Activated T-cell treated with anti-CD3 and anti-CD28 coated beads for 1 hour (primary cell): ENCODE data around the gene BMS1.
"Not testable (repeated sequence)": the region's sequence is repeated elsewhere in the genome, so short reads cannot be mapped to it uniquely, and the experiment has no call there.

Experiments
- DNase-seq: peaks from one replicate; pipeline ENCODE4 v3.0.0-alpha.2; 2020; ENCODE audit warnings: low read depth

The BMS1 gene

GRCh38 chr10:42785759-42786158 is 3.2 kb downstream of the BMS1 start:
- DNase-seq, result no peak

GRCh38 chr10:42790835-42791234 is 8.2 kb downstream of the BMS1 start:
- DNase-seq, result no peak

- no peak for DNase-seq
Observed at GRCh38 chr10:42795701-42796100, 13.1 kb downstream of the BMS1 start.

GRCh38 chr10:42801135-42801534 is 18.5 kb downstream of the BMS1 start:
- no peak for DNase-seq

- no peak for DNase-seq
Observed at GRCh38 chr10:42802876-42803275, 20.3 kb downstream of the BMS1 start.

GRCh38 chr10:42809676-42810075 is 27.1 kb downstream of the BMS1 start:
- DNase-seq, result no peak

- DNase-seq, result no peak
Observed at GRCh38 chr10:42812028-42812427, 29.4 kb downstream of the BMS1 start.

GRCh38 chr10:42813989-42814687 is 31.5 kb downstream of the BMS1 start:
- DNase-seq, result not testable (repeated sequence)

- not testable (repeated sequence) for DNase-seq
Observed at GRCh38 chr10:42816334-42816733, 33.7 kb downstream of the BMS1 start.

- no peak for DNase-seq
Observed at GRCh38 chr10:42816912-42817311, 34.3 kb downstream of the BMS1 start.

- not testable (repeated sequence) for DNase-seq
Observed at GRCh38 chr10:42817417-42817816, 34.8 kb downstream of the BMS1 start.

GRCh38 chr10:42826759-42827158 is 44.2 kb downstream of the BMS1 start:
- DNase-seq, result not testable (repeated sequence)

- DNase-seq, result no peak
Observed at GRCh38 chr10:42827201-42827600, 44.6 kb downstream of the BMS1 start.

GRCh38 chr10:42828391-42828790 is 45.8 kb downstream of the BMS1 start:
- DNase-seq, result not testable (repeated sequence)

- DNase-seq, result no peak
Observed at GRCh38 chr10:42830237-42830636, 47.6 kb downstream of the BMS1 start.

GRCh38 chr10:42836096-42836495 is 53.5 kb downstream of the BMS1 start:
- DNase-seq, result no peak

- DNase-seq, result no peak
Observed at GRCh38 chr10:42836771-42837468, 54.3 kb downstream of the BMS1 start.

GRCh38 chr10:42844810-42845209 is 62.2 kb downstream of the BMS1 start:
- not testable (repeated sequence) for DNase-seq

GRCh38 chr10:42847261-42847660 is 64.7 kb downstream of the BMS1 start:
- DNase-seq, result not testable (repeated sequence)

- no peak for DNase-seq
Observed at GRCh38 chr10:42850931-42851330, 68.3 kb downstream of the BMS1 start.

- no peak for DNase-seq
Observed at GRCh38 chr10:42859256-42859655, 76.7 kb downstream of the BMS1 start.

GRCh38 chr10:42860016-42860415 is 77.4 kb downstream of the BMS1 start:
- DNase-seq, result not testable (repeated sequence)

- not testable (repeated sequence) for DNase-seq
Observed at GRCh38 chr10:42862801-42863200, 80.2 kb downstream of the BMS1 start.

GRCh38 chr10:42864575-42864974 is 82.0 kb downstream of the BMS1 start:
- no peak for DNase-seq
